SK-N-SH (cell line): ENCODE results near the gene PLEKHG1. TPM values are rescaled to one million over a fixed set of nuclear protein-coding genes. Genes with fewer than 3 reads are reported as not detected.

Source experiments
- CTCF ChIA-PET: fragments of 300-600, 350-600 bp; formaldehyde crosslinking; extraction: SDS; loops from one replicate; lab custom pipeline; 2021; lab: Yijun Ruan, JAX
- POLR2A ChIA-PET: fragments of 350-600 bp; sonication (Branson Sonifier 250); formaldehyde crosslinking; extraction: SDS; loops from one replicate; lab custom pipeline; 2020; ENCODE audit warnings: antibody characterized with exemption, inconsistent platforms; lab: Yijun Ruan, JAX
- DNase-seq: peaks from one replicate; pipeline ENCODE4 v3.0.0; 2012
- H2AFZ ChIP-seq: fragments of 200-600 bp; sonication (generic); 2 replicates; pipeline ENCODE4 v1.8.1; 2016; ENCODE audit warnings: antibody characterized with exemption, mild to moderate bottlenecking, low read depth
- H3F3A ChIP-seq: fragments of 200-600 bp; sonication (generic); replicated peaks from 2 replicates; pipeline ENCODE3; 2016; ENCODE audit warnings: antibody characterized with exemption, mild to moderate bottlenecking; ENCODE audit not compliant: insufficient read depth
- H3K27ac ChIP-seq, 2 experiments: fragments of 200-500 bp in 1 of 2; fragments of 200-600 bp in 1 of 2; sonication (Bioruptor generic) in 1 of 2; sonication (generic), shearing (Covaris generic) in 1 of 2; 2 replicates each; pipeline versions ENCODE4 v1.5.1 to v1.6.1; 2014 to 2016; ENCODE audit warnings: low read depth in 2 of 2, inconsistent platforms in 1 of 2, low read length in 1 of 2, mild to moderate bottlenecking in 1 of 2, mixed read lengths in 1 of 2
- H3K27me3 ChIP-seq: fragments of 200-600 bp; sonication (generic), shearing (Covaris generic); 2 replicates; pipeline ENCODE4 v1.6.1; 2016; ENCODE audit warnings: mixed run types; ENCODE audit not compliant: insufficient read depth
- H3K36me3 ChIP-seq, 2 experiments: fragments of 200-500 bp in 1 of 2; fragments of 200-600 bp in 1 of 2; sonication (Bioruptor generic) in 1 of 2; sonication (generic) in 1 of 2; replicated peaks in 1 of 2; 2 replicates each; pipeline versions ENCODE3 to v1.5.1; 2014 to 2016; ENCODE audit warnings: low read length in 1 of 2, mild to moderate bottlenecking in 1 of 2; ENCODE audit not compliant: insufficient read depth in 2 of 2, control insufficient read depth in 1 of 2
- H3K4me1 ChIP-seq, 2 experiments: fragments of 200-500 bp in 1 of 2; fragments of 200-600 bp in 1 of 2; sonication (Bioruptor generic) in 1 of 2; sonication (generic), shearing (Covaris generic) in 1 of 2; 2 replicates each; pipeline versions ENCODE4 v1.5.1 to v1.6.1; 2014 to 2016; ENCODE audit warnings: low read depth in 1 of 2, low read length in 1 of 2, mixed run types in 1 of 2; ENCODE audit not compliant: insufficient read depth in 2 of 2, control insufficient read depth in 1 of 2
- H3K4me2 ChIP-seq: fragments of 200-600 bp; sonication (generic), shearing (Covaris generic); 2 replicates; pipeline ENCODE4 v1.6.1; 2017; ENCODE audit warnings: mixed run types
- H3K4me3 ChIP-seq, 2 experiments: fragments of 200-500 bp in 1 of 2; fragments of 200-600 bp in 1 of 2; sonication (Bioruptor generic) in 1 of 2; sonication (generic), shearing (Covaris generic) in 1 of 2; 2 replicates each; pipeline versions ENCODE4 v1.5.1 to v1.8.1; 2014 to 2016; ENCODE audit warnings: low read depth in 2 of 2, inconsistent platforms in 1 of 2, low read length in 1 of 2, mild to moderate bottlenecking in 1 of 2, mixed read lengths in 1 of 2, moderate library complexity in 1 of 2
- H3K79me2 ChIP-seq: fragments of 200-600 bp; sonication (generic); 2 replicates; pipeline ENCODE4 v1.8.1; 2017; ENCODE audit warnings: mild to moderate bottlenecking; ENCODE audit not compliant: insufficient read depth
- H3K9ac ChIP-seq: fragments of 200-600 bp; sonication (generic); 2 replicates; pipeline ENCODE4 v1.6.1; 2017; ENCODE audit warnings: mixed run types
- H3K9me2 ChIP-seq: fragments of 200-600 bp; sonication (generic); 2 replicates; pipeline ENCODE4 v1.6.1; 2017; ENCODE audit warnings: mixed run types
- H3K9me3 ChIP-seq: fragments of 200-600 bp; sonication (generic); 2 replicates; pipeline ENCODE4 v1.6.1; 2017; ENCODE audit warnings: mixed run types, mild to moderate bottlenecking, moderate library complexity
- H4K20me1 ChIP-seq: fragments of 200-600 bp; sonication (generic); 2 replicates; pipeline ENCODE4 v1.6.1; 2017; ENCODE audit warnings: mild to moderate bottlenecking, mixed run types; ENCODE audit not compliant: insufficient read depth
- CHD2 ChIP-seq: fragments of 150-350 bp; IDR thresholded peaks from 2 replicates; pipeline ENCODE4 v1.6.1; 2018; ENCODE audit warnings: low read length; ENCODE audit not compliant: partially characterized antibody
- CTCF ChIP-seq: fragments of 200-600 bp; sonication (generic); IDR thresholded peaks from 2 replicates; pipeline ENCODE4 v1.6.1; 2017; ENCODE audit warnings: antibody characterized with exemption, mild to moderate bottlenecking, moderate library complexity
- FOSL2 ChIP-seq: IDR thresholded peaks from 2 replicates; pipeline ENCODE4 v1.4.0; 2012; ENCODE audit warnings: low read depth, mild to moderate bottlenecking, moderate library complexity, borderline replicate concordance
- FOXM1 ChIP-seq: IDR thresholded peaks from 2 replicates; pipeline ENCODE4 v1.4.0; 2012; ENCODE audit warnings: low read depth, mild to moderate bottlenecking
- GABPA ChIP-seq: IDR thresholded peaks from 2 replicates; pipeline ENCODE4 v1.4.0; 2012; ENCODE audit warnings: low read depth, mild to moderate bottlenecking
- MAX ChIP-seq: IDR thresholded peaks from 2 replicates; pipeline ENCODE4 v1.4.0; 2012; ENCODE audit warnings: low read depth
- NRF1 ChIP-seq: IDR thresholded peaks from 2 replicates; pipeline ENCODE4 v1.6.1; 2012; ENCODE audit warnings: low read depth, mild to moderate bottlenecking, low read length
- PBX3 ChIP-seq: IDR thresholded peaks from 2 replicates; pipeline ENCODE4; 2012
- RAD21 ChIP-seq: IDR thresholded peaks from 2 replicates; pipeline ENCODE4 v1.6.1; 2012; ENCODE audit warnings: mild to moderate bottlenecking, low read length
- RXRA ChIP-seq: IDR thresholded peaks from 2 replicates; pipeline ENCODE4 v1.4.0; 2012; ENCODE audit warnings: low read depth, mild to moderate bottlenecking, borderline replicate concordance
- SIN3A ChIP-seq: IDR thresholded peaks from 2 replicates; pipeline ENCODE4 v1.6.1; 2012; ENCODE audit warnings: low read depth, mild to moderate bottlenecking, low read length, moderate library complexity, borderline replicate concordance
- SMC3 ChIP-seq: IDR thresholded peaks from 2 replicates; pipeline ENCODE4 v1.6.1; 2012; ENCODE audit warnings: low read depth, low read length, improper control_type of control experiment
- TAF1 ChIP-seq: IDR thresholded peaks from 2 replicates; pipeline ENCODE4 v1.6.1; 2012; ENCODE audit warnings: low read depth, mild to moderate bottlenecking, low read length, moderate library complexity, borderline replicate concordance
- TCF12 ChIP-seq: IDR thresholded peaks from 2 replicates; pipeline ENCODE4 v1.4.0; 2012
- TEAD4 ChIP-seq: IDR thresholded peaks from 2 replicates; pipeline ENCODE4 v1.4.0; 2012; ENCODE audit warnings: mild to moderate bottlenecking, borderline replicate concordance; ENCODE audit not compliant: insufficient read depth
- USF1 ChIP-seq: IDR thresholded peaks from 2 replicates; pipeline ENCODE4 v1.4.0; 2012; ENCODE audit warnings: low read depth, borderline replicate concordance
- YY1 ChIP-seq: IDR thresholded peaks from 2 replicates; pipeline ENCODE4 v1.4.0; 2012; ENCODE audit warnings: low read depth, mild to moderate bottlenecking
- WGBS: methylation state at CpG from one replicate; pipeline ENCODE4 v1.1.6; 2017; ENCODE audit warnings: low lambda C conversion rate; 5-methylcytosine and 5-hydroxymethylcytosine counted together
- polyA plus RNA-seq, 3 experiments: library from polyadenylated mRNA; depleted of rRNA; stranded (reverse); fragments of >200 nt; gene quantifications; 2 replicates each; pipeline ENCODE4 v1.2.3, GENCODE V29; 2012

The PLEKHG1 gene
- polyA plus RNA-seq, 1 of the 3 experiments (the other 2 are of a cell fraction), result 0.02 TPM

GRCh38 chr6:150567380-150567779 is 32.3 kb upstream of the PLEKHG1 start:
- CTCF ChIA-PET, result no interaction called here
- no peak overlapping the region for H2AFZ ChIP-seq
- TF ChIP-seq GABPA, result no peak
- TF ChIP-seq USF1, result no peak
- no peak for TF ChIP-seq YY1
- TF ChIP-seq, all 33 proteins: peak for 0
- H3K36me3 ChIP-seq, result no peaks in the 10 kb centered on the region
- H4K20me1 ChIP-seq, result no peaks in the 10 kb centered on the region
- peaks cover 0 to 6% of the 10 kb centered on the region in 2 experiments; a peak in 1 of 4 replicates for H3K4me1 ChIP-seq
- no peak overlapping the region for H3K27ac ChIP-seq
- H3K9me3 ChIP-seq, result no peaks in the 10 kb centered on the region
- DNase-seq, result no peak
- POLR2A ChIA-PET, result no interaction called here
- no peak overlapping the region for H3K9ac ChIP-seq
- H3K4me3 ChIP-seq, result no peak overlapping the region
- H3K27me3 ChIP-seq, result no peaks in the 10 kb centered on the region
- H3F3A ChIP-seq, result no peaks in the 10 kb centered on the region
- no peaks in the 10 kb centered on the region for H3K79me2 ChIP-seq
- no peaks in the 10 kb centered on the region for H3K9me2 ChIP-seq
- WGBS, result 4% methylated on average over 3 of the region's 3 CpGs
- H3K4me2 ChIP-seq, result no peak overlapping the region

- no peaks in the 10 kb centered on the region for H3K79me2 ChIP-seq
- no peaks in the 10 kb centered on the region for H3K9me2 ChIP-seq
- DNase-seq, result no peak
- H3K27ac ChIP-seq, result no peak overlapping the region
- no peak overlapping the region for H3K4me3 ChIP-seq
- H2AFZ ChIP-seq, result no peak overlapping the region
- H3K4me2 ChIP-seq, result no peak overlapping the region
- H4K20me1 ChIP-seq, result no peaks in the 10 kb centered on the region
- no peaks in the 10 kb centered on the region for H3K27me3 ChIP-seq
- no peaks in the 10 kb centered on the region for H3K9me3 ChIP-seq
- H3K36me3 ChIP-seq, result no peaks in the 10 kb centered on the region
- no peak for TF ChIP-seq FOXM1
- TF ChIP-seq YY1, result no peak
- TF ChIP-seq SIN3A, result no peak
- TF ChIP-seq RXRA, result no peak
- no peak for TF ChIP-seq NRF1
- TF ChIP-seq SMC3, result no peak
- no peak for TF ChIP-seq TEAD4
- TF ChIP-seq TAF1, result no peak
- no peak for TF ChIP-seq TCF12
- TF ChIP-seq RAD21, result no peak
- no peak for TF ChIP-seq MAX
- TF ChIP-seq FOSL2, result no peak
- TF ChIP-seq CHD2, result no peak
- no peak for TF ChIP-seq PBX3
- no peak for TF ChIP-seq CTCF
- H3K9ac ChIP-seq, result no peak overlapping the region
- no peaks in the 10 kb centered on the region for H3F3A ChIP-seq
- H3K4me1 ChIP-seq, result peaks cover 0 to 6% of the 10 kb centered on the region in 2 experiments; a peak in 1 of 4 replicates
- ChIA-PET CTCF (no interaction called here), POLR2A (no interaction called here)
- 4% methylated on average over 3 of the region's 3 CpGs for WGBS
Measured at GRCh38 chr6:150567823-150568383, 31.8 kb upstream of the PLEKHG1 start.
